Limb (tissue), 2 donors: Measurements from ENCODE around the gene KRT5.
A peak's percentile ranks its signal among the peaks of the same experiment; 100 is the strongest.

Experiments used
- DNase-seq, 2 donors: peaks; one replicate each; pipeline ENCODE4 v3.0.0-alpha.2; 2016; ENCODE audit errors: extremely low spot score in 2 of 2

Gene KRT5

GRCh38 chr12:52537101-52537500, 16.9 kb upstream of the KRT5 start:
- DNase-seq = no peak

GRCh38 chr12:52535574-52535973, 15.4 kb upstream of the KRT5 start:
- DNase-seq = no peak

- DNase-seq = no peak
These were observed 14.3 kb upstream of the KRT5 start for GRCh38 chr12:52534482-52534881.

GRCh38 chr12:52533686-52534470, 13.7 kb upstream of the KRT5 start:
- DNase-seq = no peak

- no peak for DNase-seq
These were observed 12.4 kb upstream of the KRT5 start for GRCh38 chr12:52532636-52533035.

- DNase-seq = no peak
These were observed 11.5 kb upstream of the KRT5 start for GRCh38 chr12:52531566-52532300.

GRCh38 chr12:52530905-52531304, 10.7 kb upstream of the KRT5 start:
- DNase-seq = no peak

- no peak for DNase-seq
These were observed 10.2 kb upstream of the KRT5 start for GRCh38 chr12:52530366-52530765.

GRCh38 chr12:52529846-52530245, 9.7 kb upstream of the KRT5 start:
- no peak for DNase-seq

- no peak for DNase-seq
These were observed 9.2 kb upstream of the KRT5 start for GRCh38 chr12:52529417-52529816.

GRCh38 chr12:52528641-52529143, 8.5 kb upstream of the KRT5 start:
- DNase-seq = no peak

GRCh38 chr12:52527121-52527800, 7.1 kb upstream of the KRT5 start:
- peak in 1 of 2 donors; percentile 7 for DNase-seq

GRCh38 chr12:52526511-52526951, 6.3 kb upstream of the KRT5 start:
- peak in 1 of 2 donors; percentile 15 for DNase-seq

GRCh38 chr12:52525661-52526499, 5.7 kb upstream of the KRT5 start:
- peak in 1 of 2 donors; percentile 16 for DNase-seq

- peak in 1 of 2 donors; percentile 20 for DNase-seq
These were observed 4.9 kb upstream of the KRT5 start for GRCh38 chr12:52524898-52525591.

GRCh38 chr12:52524241-52524897, 4.2 kb upstream of the KRT5 start:
- DNase-seq = peak in 1 of 2 donors; percentile 42

- peak in 1 of 2 donors; percentile 18 for DNase-seq
These were observed 3.6 kb upstream of the KRT5 start for GRCh38 chr12:52523824-52524223.

- peak in 1 of 2 donors; percentile 22 for DNase-seq
These were observed 2.3 kb upstream of the KRT5 start for GRCh38 chr12:52522346-52523011.

- DNase-seq = no peak
These were observed 1.5 kb upstream of the KRT5 start for GRCh38 chr12:52521568-52522266.
